ENCODE measurements around the gene MBP.

GRCh38 chr18:77127769-77128671, 4.6 kb downstream of the MBP start:
- TF ChIP-seq, protein P1, sequence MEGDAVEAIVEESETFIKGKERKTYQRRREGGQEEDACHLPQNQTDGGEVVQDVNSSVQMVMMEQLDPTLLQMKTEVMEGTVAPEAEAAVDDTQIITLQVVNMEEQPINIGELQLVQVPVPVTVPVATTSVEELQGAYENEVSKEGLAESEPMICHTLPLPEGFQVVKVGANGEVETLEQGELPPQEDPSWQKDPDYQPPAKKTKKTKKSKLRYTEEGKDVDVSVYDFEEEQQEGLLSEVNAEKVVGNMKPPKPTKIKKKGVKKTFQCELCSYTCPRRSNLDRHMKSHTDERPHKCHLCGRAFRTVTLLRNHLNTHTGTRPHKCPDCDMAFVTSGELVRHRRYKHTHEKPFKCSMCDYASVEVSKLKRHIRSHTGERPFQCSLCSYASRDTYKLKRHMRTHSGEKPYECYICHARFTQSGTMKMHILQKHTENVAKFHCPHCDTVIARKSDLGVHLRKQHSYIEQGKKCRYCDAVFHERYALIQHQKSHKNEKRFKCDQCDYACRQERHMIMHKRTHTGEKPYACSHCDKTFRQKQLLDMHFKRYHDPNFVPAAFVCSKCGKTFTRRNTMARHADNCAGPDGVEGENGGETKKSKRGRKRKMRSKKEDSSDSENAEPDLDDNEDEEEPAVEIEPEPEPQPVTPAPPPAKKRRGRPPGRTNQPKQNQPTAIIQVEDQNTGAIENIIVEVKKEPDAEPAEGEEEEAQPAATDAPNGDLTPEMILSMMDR (IDR thresholded peaks at IDR 0.05; ENCODE audit: low read length): no peak
- TF ChIP-seq EZH2 (IDR thresholded peaks at IDR 0.05; ENCODE audit: borderline replicate concordance, low read length): no peak
